Omental fat pad (tissue), 4 donors: ENCODE data around the gene PPFIA3. TPM values are rescaled to one million over a fixed set of nuclear protein-coding genes. Genes with fewer than 3 reads are reported as not detected.

ENCODE experiments used
- ATAC-seq: fragments of 150-250 bp; one replicate; pipeline ENCODE4 v1.9.1; 2016; ENCODE audit warnings: mild to moderate bottlenecking, moderate library complexity; ENCODE audit not compliant: low FRiP score
- DNase-seq: peaks from one replicate; pipeline ENCODE4 v3.0.0-alpha.2; 2019; ENCODE audit warnings: low spot score
- CTCF ChIP-seq, 3 donors: fragments of 450-650 bp; IDR thresholded peaks; one replicate each; pipeline ENCODE4 v1.5.1; 2016 to 2017; ENCODE audit warnings: antibody characterized with exemption in 3 of 3, mild to moderate bottlenecking in 3 of 3, moderate library complexity in 2 of 3
- total RNA-seq, 4 donors: library from RNA; depleted of rRNA; stranded (reverse); fragments of >200 nt; gene quantifications; one replicate each; pipeline ENCODE4 v1.1.0, GENCODE V29; 2016

Gene PPFIA3
- total RNA-seq, 4 donors from 2014 or later: 1.6 to 11.2 (median 4.1) TPM

DNA sequence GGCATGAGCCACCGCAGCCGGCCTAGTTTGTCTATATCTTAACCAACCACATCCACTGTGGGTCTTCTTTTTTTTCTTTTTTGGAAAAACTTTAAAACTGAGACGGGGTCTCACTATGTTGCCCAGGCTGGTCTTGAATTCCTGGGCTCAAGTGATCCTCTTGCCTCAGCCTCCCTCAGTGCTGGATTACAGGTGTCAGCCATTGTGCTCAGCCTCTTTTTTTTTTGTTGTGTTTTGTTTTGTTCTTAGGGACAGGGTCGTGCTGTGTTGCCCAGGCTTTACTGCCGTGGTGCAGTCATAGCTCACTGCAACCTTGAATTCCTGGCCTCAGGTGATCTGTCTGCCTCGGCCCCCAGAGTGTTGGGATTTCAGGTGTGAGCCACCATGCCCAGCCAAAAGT lies 26.7 kb upstream of the PPFIA3 start:
- no peak for TF ChIP-seq CTCF (IDR thresholded peaks at IDR 0.05)
- no peak for DNase-seq
- no peak for ATAC-seq

DNA sequence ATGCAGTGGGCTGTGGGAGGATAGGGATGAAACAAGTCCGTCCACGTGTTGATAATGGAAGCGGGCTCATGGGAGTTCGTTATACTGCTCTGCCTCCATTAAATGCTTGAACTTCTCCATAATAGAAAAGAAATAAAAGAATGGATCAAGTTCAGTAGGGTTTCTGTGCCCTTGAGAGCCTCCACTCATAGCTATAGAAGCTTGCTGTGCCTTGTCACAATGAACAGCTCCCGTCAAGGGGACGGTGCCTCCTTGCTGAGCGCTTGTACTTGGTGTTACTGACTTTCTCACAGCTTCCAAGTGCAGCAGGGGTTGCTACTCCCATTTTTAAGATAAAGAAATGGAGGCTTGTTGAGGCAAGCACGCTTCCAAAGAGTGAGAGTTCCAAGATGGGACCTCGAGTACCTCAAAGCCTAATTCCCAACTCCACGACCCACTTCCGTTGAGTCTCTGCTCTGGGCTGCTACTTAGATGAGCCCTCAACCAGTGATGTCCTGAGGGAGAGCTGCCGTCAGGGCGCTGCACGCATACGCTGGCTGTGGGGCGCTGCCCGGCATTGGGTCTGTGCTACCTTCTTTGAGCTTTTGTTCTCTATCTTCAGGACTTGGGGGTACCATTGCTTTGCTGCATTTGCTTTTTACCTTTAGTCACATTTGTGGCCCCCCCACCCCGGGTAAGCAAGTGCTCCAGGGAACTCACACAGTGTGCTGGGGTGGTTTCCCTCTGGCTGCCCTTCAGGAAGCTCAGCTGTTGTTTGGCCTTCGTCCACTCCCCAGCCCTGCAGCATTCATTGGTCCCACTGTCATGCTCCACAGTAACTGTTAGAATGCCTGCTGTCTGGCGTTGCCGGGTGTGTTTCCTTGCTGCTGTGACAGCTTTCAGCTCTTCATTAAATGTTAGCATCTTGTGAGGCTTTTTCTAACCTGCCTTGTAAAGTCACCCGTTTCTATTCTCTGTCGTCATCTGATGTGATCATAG lies 24.6 kb upstream of the PPFIA3 start:
- DNase-seq (no peak), ATAC-seq (no peak)
- no peak for TF ChIP-seq CTCF (IDR thresholded peaks at IDR 0.05)

- peak in 1 of 3 donors; percentile 93 for TF ChIP-seq CTCF (IDR thresholded peaks at IDR 0.05)
- peak; percentile 63 for ATAC-seq
- no peak for DNase-seq
Observed at GRCh38 chr19:49097453-49098288, 21.7 kb upstream of the PPFIA3 start.

DNA sequence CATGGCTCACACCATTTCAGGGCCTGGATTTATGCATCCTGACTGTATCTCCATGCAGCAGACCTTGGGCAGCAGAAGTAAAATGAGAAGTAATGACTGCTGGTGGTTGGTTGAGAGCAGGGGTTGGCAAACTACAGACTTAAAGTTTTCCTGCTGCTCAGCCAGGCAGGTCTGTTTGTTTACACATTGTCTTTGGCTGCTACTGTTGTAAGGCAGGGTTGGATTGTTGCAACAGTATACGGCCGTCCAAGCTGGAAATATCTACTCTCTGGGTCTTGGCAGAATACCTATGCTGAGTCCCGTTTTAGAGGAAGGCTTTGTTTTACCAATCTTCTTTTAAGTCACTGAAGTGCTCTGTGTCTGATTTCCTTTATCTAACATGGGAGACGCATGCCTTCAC lies 20.5 kb upstream of the PPFIA3 start:
- TF ChIP-seq CTCF (IDR thresholded peaks at IDR 0.05): no peak
- DNase-seq (no peak), ATAC-seq (no peak)

GRCh38 chr19:49101160-49101559 lies 18.2 kb upstream of the PPFIA3 start:
- DNase-seq (no peak), ATAC-seq (no peak)
- TF ChIP-seq CTCF (IDR thresholded peaks at IDR 0.05): no peak

- no peak for TF ChIP-seq CTCF (IDR thresholded peaks at IDR 0.05)
- no peak for ATAC-seq
- DNase-seq: no peak
Observed at GRCh38 chr19:49102303-49102702, 17.0 kb upstream of the PPFIA3 start.
